Endothelial cell of umbilical vein (primary cell): Measurements from ENCODE around the gene CBL. TPM values are rescaled to one million over a fixed set of nuclear protein-coding genes. Genes with fewer than 3 reads are reported as not detected.

Experiments
- BruUV-seq: library from RNA; stranded (reverse); fragments of 400-500 nt; replicated peaks from 2 replicates; lab custom pipeline; 2021; lab: Mats Ljungman, UMichigan
- CTCF ChIA-PET: fragments of 300-600, 350-600 bp; sonication (Branson Sonifier 250); formaldehyde crosslinking; loops from one replicate; lab custom pipeline; 2021; ENCODE audit warnings: antibody characterized with exemption, inconsistent platforms; lab: Charles Lee
- POLR2A ChIA-PET: fragments of 300-600, 350-600 bp; sonication (Branson Sonifier 250); formaldehyde crosslinking; loops from one replicate; lab custom pipeline; 2021; ENCODE audit warnings: antibody characterized with exemption, inconsistent platforms; lab: Charles Lee
- DNase-seq: peaks from one replicate; pipeline ENCODE4 v3.0.0-alpha.2; 2011; ENCODE audit warnings: low read depth, low spot score
- FAIRE-seq: peaks from 2 replicates; lab custom pipeline; 2011; peaks lifted over from hg19 to GRCh38; lab: Jason Lieb, UNC
- H2AFZ ChIP-seq: 2 replicates; pipeline ENCODE4 v1.6.0; 2012; ENCODE audit warnings: low read depth, low read length, control low read depth, inconsistent platforms
- H3K27ac ChIP-seq: 2 replicates; pipeline ENCODE4 v1.5.1; 2011; ENCODE audit warnings: low read depth, mild to moderate bottlenecking, control low read depth, low read length, moderate library complexity; ENCODE audit not compliant: insufficient read depth
- H3K27me3 ChIP-seq, 2 experiments: 2 replicates each; pipeline versions ENCODE4 v1.6.0 to v1.6.1; 2011; ENCODE audit warnings: low read length in 2 of 2, mixed read lengths in 1 of 2; ENCODE audit not compliant: control insufficient read depth in 2 of 2, insufficient read depth in 2 of 2
- H3K36me3 ChIP-seq, 2 experiments: 2 replicates in 1 of 2; 3 replicates in 1 of 2; pipeline ENCODE4 v1.5.1; 2011; ENCODE audit warnings: low read length in 2 of 2, mild to moderate bottlenecking in 1 of 2, moderate library complexity in 1 of 2; ENCODE audit not compliant: control insufficient read depth in 2 of 2, insufficient read depth in 2 of 2; ENCODE audit errors: extremely low read depth in 1 of 2
- H3K4me1 ChIP-seq: 3 replicates; pipeline ENCODE4 v1.5.1; 2011; ENCODE audit warnings: mild to moderate bottlenecking, low read length; ENCODE audit not compliant: control insufficient read depth, insufficient read depth; ENCODE audit errors: extremely low read depth
- H3K4me2 ChIP-seq: 2 replicates; pipeline ENCODE4 v1.6.1; 2011; ENCODE audit warnings: low read length, control low read depth, mixed read lengths; ENCODE audit not compliant: insufficient read depth
- H3K4me3 ChIP-seq, 3 experiments: fragments of 200-600 bp in 1 of 3; sonication (generic), shearing (Covaris generic) in 1 of 3; replicated peaks in 1 of 3; 2 replicates each; pipeline ENCODE4 v1.5.1; 2011 to 2016; ENCODE audit warnings: control low read depth in 3 of 3, low read length in 3 of 3, mild to moderate bottlenecking in 2 of 3, inconsistent platforms in 1 of 3, low read depth in 1 of 3, moderate library complexity in 1 of 3; ENCODE audit not compliant: insufficient read depth in 1 of 3
- H3K79me2 ChIP-seq: 2 replicates; pipeline ENCODE4 v1.6.0; 2012; ENCODE audit warnings: low read length, inconsistent platforms; ENCODE audit not compliant: control insufficient read depth, insufficient read depth
- H3K9ac ChIP-seq: replicated peaks from 2 replicates; pipeline ENCODE3; 2011; ENCODE audit warnings: low read length, control low read depth; ENCODE audit not compliant: insufficient read depth; ENCODE audit errors: extremely low read depth
- H3K9me1 ChIP-seq: replicated peaks from 3 replicates; pipeline ENCODE4 v1.6.0; 2011; ENCODE audit warnings: mild to moderate bottlenecking, low read length; ENCODE audit not compliant: control insufficient read depth, insufficient read depth; ENCODE audit errors: extremely low read depth
- H3K9me3 ChIP-seq: replicated peaks from 2 replicates; pipeline ENCODE4 v1.5.1; 2012; ENCODE audit warnings: low read length, inconsistent platforms; ENCODE audit not compliant: control insufficient read depth, insufficient read depth
- H4K20me1 ChIP-seq: replicated peaks from 2 replicates; pipeline ENCODE3; 2011; ENCODE audit warnings: mild to moderate bottlenecking, low read length; ENCODE audit not compliant: control insufficient read depth, insufficient read depth; ENCODE audit errors: extremely low read depth
- CTCF ChIP-seq, 2 donors: IDR thresholded peaks; 1 replicate in 1 of 2; 2 replicates in 1 of 2; pipeline ENCODE4 v1.5.1; 2011; ENCODE audit warnings: low read length in 2 of 2, mild to moderate bottlenecking in 2 of 2, moderate library complexity in 2 of 2, control low read depth in 1 of 2, inconsistent platforms in 1 of 2, low read depth in 1 of 2; ENCODE audit not compliant: insufficient read depth in 1 of 2; ENCODE audit errors: extremely low read depth in 1 of 2
- EZH2 ChIP-seq: IDR thresholded peaks from 2 replicates; pipeline ENCODE4 v1.6.1; 2012; ENCODE audit warnings: borderline replicate concordance, low read depth, mild to moderate bottlenecking, moderate library complexity, low read length, inconsistent platforms; ENCODE audit not compliant: severe bottlenecking
- FOS ChIP-seq: IDR thresholded peaks from 2 replicates; pipeline ENCODE4 v1.6.1; 2011; ENCODE audit warnings: mild to moderate bottlenecking, low read length, moderate library complexity, borderline replicate concordance; ENCODE audit not compliant: insufficient read depth
- GATA2 ChIP-seq: IDR thresholded peaks from 2 replicates; pipeline ENCODE4 v1.7.0; 2011; ENCODE audit warnings: low read depth, mild to moderate bottlenecking, moderate library complexity, mixed read lengths, low read length; ENCODE audit not compliant: insufficient read length, insufficient read depth
- JUN ChIP-seq: IDR thresholded peaks from 2 replicates; pipeline ENCODE4 v1.6.1; 2011; ENCODE audit warnings: borderline replicate concordance, low read depth; ENCODE audit not compliant: insufficient read length, insufficient read depth
- MAX ChIP-seq: IDR thresholded peaks from 2 replicates; pipeline ENCODE4 v1.6.1; 2011; ENCODE audit not compliant: insufficient read depth, insufficient read length
- MYC ChIP-seq: IDR thresholded peaks from one replicate; pipeline ENCODE4 v1.6.1; 2011; ENCODE audit warnings: mild to moderate bottlenecking, low read depth, low read length
- POLR2A ChIP-seq: IDR thresholded peaks from 2 replicates; pipeline ENCODE4 v1.6.1; 2012; ENCODE audit warnings: low read depth, mild to moderate bottlenecking, control low read depth, low read length
- POLR2AphosphoS5 ChIP-seq: IDR thresholded peaks from 2 replicates; pipeline ENCODE4 v1.6.1; 2012; ENCODE audit warnings: low read depth, mild to moderate bottlenecking, control low read depth, low read length, moderate library complexity; ENCODE audit not compliant: insufficient read depth
- dilution Hi-C: fragments of 300-500 bp; cut with MboI; formaldehyde crosslinking; loops from one replicate; pipeline ENCODE4 v1.15.0; 2019; ENCODE audit warnings: low sequenced_read_pairs; ENCODE audit not compliant: extremely low pct_ligation_motif_present
- intact Hi-C: fragments of 100-400 bp; cut with micrococcal nuclease; formaldehyde crosslinking; loops from one replicate; pipeline ENCODE4 v1.10.0; 2022
- polyA plus RNA-seq, 4 experiments: library from polyadenylated mRNA; depleted of rRNA in 3 of 4; stranded (reverse) in 3 of 4; unstranded in 1 of 4; fragments of >200 nt; gene quantifications; 2 replicates each; pipeline versions ENCODE4 v1.2.1 to v1.2.3, GENCODE V29; 2011 to 2012; ENCODE audit warnings: missing spikeins in 1 of 4
- total RNA-seq: library from RNA; stranded (reverse); gene quantifications from 2 replicates; pipeline ENCODE4 v1.2.3, GENCODE V29; 2021

Gene CBL
- total and polyA plus RNA-seq, 2 donors (not counting 3 experiments of a cell fraction or from before 2014, with no cell fraction given) = 15.5 to 41.5 TPM

GRCh38 chr11:119202554-119202953 is 3.6 kb upstream of the CBL start:
- no peak overlapping the region for H3K4me2 ChIP-seq
- FAIRE-seq = no peak
- ChIA-PET CTCF (no interaction called here), POLR2A (no interaction called here)
- no peak for DNase-seq
- H3K9ac ChIP-seq = no peak overlapping the region
- no TSS peak for BruUV-seq
- no peaks in the 10 kb centered on the region for H4K20me1 ChIP-seq
- dilution Hi-C loops (no loop called here), intact Hi-C loops (no loop called here)
- H3K36me3 ChIP-seq = no peaks in the 10 kb centered on the region
- H3K27me3 ChIP-seq = no peaks in the 10 kb centered on the region
- TF ChIP-seq POLR2AphosphoS5 (no peak), MYC (no peak), POLR2A (no peak), GATA2 (no peak), JUN (no peak), CTCF (IDR thresholded peaks at IDR 0.05; ENCODE audit: extremely low read depth in 1 of 2, insufficient read depth in 1 of 2, low read depth in 1 of 2, low read length in 2 of 2) (no peak), FOS (no peak), MAX (no peak), EZH2 (no peak)
- no peaks in the 10 kb centered on the region for H3K9me1 ChIP-seq
- no peak overlapping the region for H3K4me3 ChIP-seq
- no peak overlapping the region for H2AFZ ChIP-seq
- H3K79me2 ChIP-seq = peaks cover 12% of the 10 kb centered on the region
- H3K27ac ChIP-seq = no peak overlapping the region
- peaks cover 12% of the 10 kb centered on the region for H3K4me1 ChIP-seq
- no peaks in the 10 kb centered on the region for H3K9me3 ChIP-seq
